GM18520 (cell line): ENCODE results near the gene MBOAT7.
"Not testable (repeated sequence)": the region's sequence is repeated elsewhere in the genome, so short reads cannot be mapped to it uniquely, and the experiment has no call there.

Experiments used
- ATAC-seq: cut with Tn5 transposase; IDR thresholded peaks from one replicate; pipeline ENCODE4 v1.9.1; 2021; ENCODE audit not compliant: unreplicated experiment

The MBOAT7 gene

GRCh38 chr19:54190503-54191010 lies 1.2 kb upstream of the MBOAT7 start:
- ATAC-seq: peak; percentile 38

GRCh38 chr19:54189735-54190502 lies 539 bp upstream of the MBOAT7 start:
- ATAC-seq: peak; percentile 34

GRCh38 chr19:54188215-54188871 lies 1.0 kb downstream of the MBOAT7 start:
- ATAC-seq: no peak

GRCh38 chr19:54186934-54187381 lies 2.4 kb downstream of the MBOAT7 start:
- no peak for ATAC-seq

- ATAC-seq: no peak
Measured at GRCh38 chr19:54186351-54186750, 3.0 kb downstream of the MBOAT7 start.

GRCh38 chr19:54183431-54183830 lies 5.9 kb downstream of the MBOAT7 start:
- ATAC-seq: no peak

- ATAC-seq: not testable (repeated sequence)
Measured at GRCh38 chr19:54181894-54182293, 7.5 kb downstream of the MBOAT7 start.

- no peak for ATAC-seq
Measured at GRCh38 chr19:54180691-54181091, 8.7 kb downstream of the MBOAT7 start.

- ATAC-seq: no peak
Measured at GRCh38 chr19:54179921-54180461, 9.4 kb downstream of the MBOAT7 start.

- ATAC-seq: no peak
Measured at GRCh38 chr19:54179262-54179852, 10.0 kb downstream of the MBOAT7 start.

GRCh38 chr19:54178581-54179261 lies 10.7 kb downstream of the MBOAT7 start:
- no peak for ATAC-seq

GRCh38 chr19:54173951-54174834 lies 15.2 kb downstream of the MBOAT7 start:
- no peak for ATAC-seq

- no peak for ATAC-seq
Measured at GRCh38 chr19:54173359-54173699, 16.1 kb downstream of the MBOAT7 start.

- no peak for ATAC-seq
Measured at GRCh38 chr19:54172471-54173358, 16.7 kb downstream of the MBOAT7 start, which contains the start of gene TMC4. TMC4 (minus strand) TSS chr19:54173160; CDS start chr19:54173117, 43 bp downstream.

GRCh38 chr19:54171736-54172431 lies 17.5 kb downstream of the MBOAT7 start:
- ATAC-seq: not testable (repeated sequence)

- ATAC-seq: no peak
Measured at GRCh38 chr19:54169149-54169740, 20.1 kb downstream of the MBOAT7 start.

- no peak for ATAC-seq
Measured at GRCh38 chr19:54168174-54168917, 21.0 kb downstream of the MBOAT7 start.
